CD4-positive, alpha-beta T cell (primary cell): ENCODE results near the gene KRTAP5-6. TPM values are rescaled to one million over a fixed set of nuclear protein-coding genes. Genes with fewer than 3 reads are reported as not detected.
A peak's percentile ranks its signal among the peaks of the same experiment; 100 is the strongest.

Experiments used
- ATAC-seq: fragments of 200-7000 bp; cut with Tn5 transposase; one replicate; pipeline ENCODE4 v1.10.0; 2022; ENCODE audit warnings: mild to moderate bottlenecking; ENCODE audit not compliant: poor library complexity
- CTCF ChIA-PET: fragments of 350-600 bp; sonication (Branson Sonifier 250); formaldehyde crosslinking; loops from one replicate; lab custom pipeline; 2021; ENCODE audit warnings: antibody characterized with exemption, inconsistent platforms; lab: Charles Lee
- POLR2A ChIA-PET: fragments of 350-600 bp; sonication (Branson Sonifier 250); formaldehyde crosslinking; loops from one replicate; lab custom pipeline; 2021; ENCODE audit warnings: antibody characterized with exemption, inconsistent platforms; lab: Charles Lee
- DNase-seq, 14 experiments: peaks; one replicate each; pipeline ENCODE4 v3.0.0-alpha.2; 2013 to 2020; ENCODE audit warnings: mixed read lengths in 2 of 14
- H3K27ac ChIP-seq, 2 donors: one replicate each; pipeline versions ENCODE4 v1.5.1 to v1.7.0; 2013; ENCODE audit warnings: low read length in 2 of 2, low read depth in 1 of 2, mild to moderate bottlenecking in 1 of 2
- H3K27me3 ChIP-seq, 2 experiments: 1 replicate in 1 of 2; 2 replicates in 1 of 2; pipeline versions ENCODE4 v1.6.1 to v1.7.0; 2013; ENCODE audit warnings: low read length in 2 of 2, control low read depth in 1 of 2, mild to moderate bottlenecking in 1 of 2, moderate library complexity in 1 of 2; ENCODE audit not compliant: insufficient read depth in 2 of 2, control insufficient read depth in 1 of 2
- H3K36me3 ChIP-seq: one replicate; pipeline ENCODE4 v1.6.1; 2013; ENCODE audit warnings: low read length, control low read depth; ENCODE audit not compliant: insufficient read depth
- H3K4me1 ChIP-seq: one replicate; pipeline ENCODE4 v1.6.1; 2013; ENCODE audit warnings: low read length, control low read depth; ENCODE audit not compliant: insufficient read depth
- H3K4me3 ChIP-seq: one replicate; pipeline ENCODE4 v1.5.1; 2013; ENCODE audit warnings: mild to moderate bottlenecking, low read length, moderate library complexity
- H3K9me3 ChIP-seq, 2 experiments: 1 replicate in 1 of 2; 2 replicates in 1 of 2; pipeline versions ENCODE4 v1.6.1 to v1.7.0; 2013; ENCODE audit warnings: low read length in 2 of 2, mild to moderate bottlenecking in 2 of 2, control low read depth in 1 of 2, moderate library complexity in 1 of 2; ENCODE audit not compliant: control insufficient read depth in 1 of 2, insufficient read depth in 1 of 2
- H3K27ac Mint-ChIP-seq: one replicate; pipeline ENCODE4 v1.8.0; 2020; ENCODE audit warnings: mixed read lengths
- H3K27me3 Mint-ChIP-seq: one replicate; pipeline ENCODE4 v1.8.0; 2021; ENCODE audit warnings: mixed read lengths
- H3K36me3 Mint-ChIP-seq: one replicate; pipeline ENCODE4 v1.8.0; 2021; ENCODE audit warnings: low read depth, mixed read lengths
- H3K4me1 Mint-ChIP-seq: one replicate; pipeline ENCODE4 v1.8.0; 2021; ENCODE audit warnings: low read depth, mixed read lengths
- H3K4me3 Mint-ChIP-seq: one replicate; pipeline ENCODE4 v1.8.0; 2020; ENCODE audit warnings: mild to moderate bottlenecking, mixed read lengths
- H3K9me3 Mint-ChIP-seq: one replicate; pipeline ENCODE4 v1.8.0; 2020; ENCODE audit warnings: mixed read lengths
- CTCF ChIP-seq: fragments of 200-600 bp; IDR thresholded peaks from one replicate; pipeline ENCODE4 v1.8.0; 2022; ENCODE audit warnings: antibody characterized with exemption, mild to moderate bottlenecking
- intact Hi-C, 2 experiments: fragments of 100-400 bp; cut with DNase I in 1 of 2; cut with micrococcal nuclease in 1 of 2; formaldehyde crosslinking; loops; one replicate each; pipeline versions ENCODE4 v1.15.1 to v1.9.0; 2023 to 2025; cut with DNase I, micrococcal nuclease
- total RNA-seq, 174 experiments: library from RNA in 2 of 174; stranded (reverse) in 2 of 174; gene quantifications; one replicate each; pipeline ENCODE4 v1.2.3 and lab custom pipeline; 2021 to 2026

The KRTAP5-6 gene
- total RNA-seq, 2 experiments from 2014 or later = not detected

DNA sequence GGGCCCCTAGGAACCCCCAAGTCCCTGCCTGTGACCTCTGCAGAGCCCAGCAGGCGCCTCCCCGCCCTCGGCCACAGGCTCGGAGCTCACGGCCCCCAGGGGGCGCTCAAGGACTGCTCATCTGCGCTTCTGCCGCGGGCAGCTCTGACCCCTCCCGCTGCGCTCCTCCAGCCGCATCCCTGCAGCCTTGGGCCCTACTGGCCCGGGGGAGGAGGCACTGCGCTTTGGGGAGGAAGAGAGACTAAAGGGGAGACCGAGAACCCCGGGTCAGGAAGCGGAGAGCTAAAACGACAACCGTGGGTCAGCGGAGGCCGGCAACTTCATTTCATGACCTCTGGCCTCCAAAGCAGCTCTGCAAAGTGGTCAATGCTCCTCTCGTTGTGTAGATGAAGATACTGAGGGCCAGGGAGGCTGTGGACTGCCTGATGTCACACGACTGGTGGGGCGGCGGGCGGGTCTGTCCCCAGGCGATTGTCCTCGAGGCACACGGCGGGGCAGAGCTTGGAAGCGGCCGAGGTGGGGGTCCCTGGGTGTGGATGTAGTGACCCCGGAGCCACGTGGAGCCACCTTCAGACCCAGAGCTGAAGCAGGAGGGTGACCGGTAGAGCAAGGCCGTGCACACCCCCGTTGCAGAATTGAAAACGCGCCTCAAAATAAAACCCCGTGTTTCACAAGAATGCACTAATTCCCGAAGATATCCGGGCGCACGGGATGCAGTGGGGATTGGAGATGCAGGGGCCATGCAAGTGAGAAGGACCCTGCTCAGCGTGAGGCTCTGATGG lies 2.7 kb upstream of the KRTAP5-6 start:
- H3K27me3 Mint-ChIP-seq = peaks cover 8% of the 10 kb centered on the region
- no peaks in the 10 kb centered on the region for H3K36me3 Mint-ChIP-seq
- intact Hi-C loops = loop anchor here (1.0 to 5.0 kb wide), 2 partner anchors 42 to 138 kb away; no protein-coding TSS in a partner anchor
- peaks cover 15% of the 10 kb centered on the region for H3K4me1 ChIP-seq
- no peak overlapping the region for H3K4me3 ChIP-seq
- no peak overlapping the region for H3K4me3 Mint-ChIP-seq
- peak; percentile 77 for TF ChIP-seq CTCF
- peaks cover 3% of the 10 kb centered on the region for H3K4me1 Mint-ChIP-seq
- peaks cover 10 to 28% of the 10 kb centered on the region in 2 experiments for H3K27me3 ChIP-seq
- ChIA-PET CTCF (interaction anchor here (0.5 to 4.2 kb wide), 29 partner anchors 13 to 1409 kb away, joined by 3 to 116 read pairs (median 4); partner anchors contain the start of gene SYT8), POLR2A (interaction anchor here (0.7 to 1.7 kb wide), 5 partner anchors 64 to 307 kb away, joined by 3 to 14 read pairs (median 5); partner anchors contain the start of gene CTSD)
- no peaks in the 10 kb centered on the region for H3K9me3 ChIP-seq
- no peak overlapping the region for H3K27ac ChIP-seq
- H3K27ac Mint-ChIP-seq = no peak overlapping the region
- peak; percentile 55 to 93 (median 78) for DNase-seq
- H3K9me3 Mint-ChIP-seq = no peaks in the 10 kb centered on the region
- H3K36me3 ChIP-seq = no peaks in the 10 kb centered on the region
- peak; percentile 75 for ATAC-seq

DNA sequence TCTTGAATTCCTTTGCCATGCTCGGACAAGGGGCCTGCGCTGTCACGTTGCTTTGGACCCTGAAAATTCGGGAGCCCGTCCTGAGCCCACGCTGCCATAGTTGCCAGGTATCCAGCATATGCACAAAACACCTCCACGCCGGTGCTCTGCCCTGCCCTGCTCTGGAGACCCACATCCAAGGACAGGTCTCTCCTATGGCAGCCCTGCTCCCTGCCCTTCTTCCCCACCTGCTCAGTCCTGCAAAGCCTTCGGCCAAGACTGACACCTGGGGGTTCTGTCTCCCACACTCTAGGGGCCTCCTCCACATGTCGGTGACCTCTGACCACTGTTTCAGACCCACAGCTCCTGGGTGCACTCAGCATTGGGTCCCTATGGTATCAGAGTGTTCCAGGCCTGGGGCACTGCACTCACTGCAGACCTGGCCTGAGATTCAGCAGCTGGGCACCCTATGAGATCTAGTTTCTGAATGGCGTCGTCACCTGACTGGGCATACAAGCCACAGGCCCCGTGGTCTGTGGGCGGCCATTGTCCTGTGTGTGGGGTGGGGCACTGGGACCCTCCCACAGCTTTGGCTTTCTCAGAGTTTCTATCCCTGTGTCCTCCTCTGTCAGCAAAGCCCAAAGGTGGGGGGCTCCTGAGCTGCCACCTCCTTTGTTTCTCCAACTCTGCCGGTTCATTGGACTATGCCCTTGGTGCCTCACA lies 2.0 kb upstream of the KRTAP5-6 start:
- no peak overlapping the region for H3K27ac ChIP-seq
- no peak for ATAC-seq
- intact Hi-C loops = loop anchor here (1.0 to 5.0 kb wide), 2 partner anchors 43 to 137 kb away; no protein-coding TSS in a partner anchor
- DNase-seq = no peak
- Mint-ChIP-seq H3K27me3 (peaks cover 8% of the 10 kb centered on the region), H3K9me3 (no peaks in the 10 kb centered on the region), H3K27ac (no peak overlapping the region), H3K36me3 (no peaks in the 10 kb centered on the region), H3K4me3 (no peak overlapping the region), H3K4me1 (peaks cover 3% of the 10 kb centered on the region)
- H3K9me3 ChIP-seq = no peaks in the 10 kb centered on the region
- no peak overlapping the region for H3K4me3 ChIP-seq
- ChIA-PET CTCF (interaction anchor here (0.7 to 4.2 kb wide), 11 partner anchors 17 to 457 kb away, joined by 3 to 116 read pairs (median 9); partner anchors contain the start of gene SYT8), POLR2A (interaction anchor here (0.6 to 1.7 kb wide), 2 partner anchors 122 to 138 kb away, joined by 4 to 14 read pairs; no protein-coding TSS in a partner anchor)
- TF ChIP-seq CTCF = no peak
- peaks cover 15% of the 10 kb centered on the region for H3K4me1 ChIP-seq
- no peaks in the 10 kb centered on the region for H3K36me3 ChIP-seq
- H3K27me3 ChIP-seq = peaks cover 10 to 28% of the 10 kb centered on the region in 2 experiments

DNA sequence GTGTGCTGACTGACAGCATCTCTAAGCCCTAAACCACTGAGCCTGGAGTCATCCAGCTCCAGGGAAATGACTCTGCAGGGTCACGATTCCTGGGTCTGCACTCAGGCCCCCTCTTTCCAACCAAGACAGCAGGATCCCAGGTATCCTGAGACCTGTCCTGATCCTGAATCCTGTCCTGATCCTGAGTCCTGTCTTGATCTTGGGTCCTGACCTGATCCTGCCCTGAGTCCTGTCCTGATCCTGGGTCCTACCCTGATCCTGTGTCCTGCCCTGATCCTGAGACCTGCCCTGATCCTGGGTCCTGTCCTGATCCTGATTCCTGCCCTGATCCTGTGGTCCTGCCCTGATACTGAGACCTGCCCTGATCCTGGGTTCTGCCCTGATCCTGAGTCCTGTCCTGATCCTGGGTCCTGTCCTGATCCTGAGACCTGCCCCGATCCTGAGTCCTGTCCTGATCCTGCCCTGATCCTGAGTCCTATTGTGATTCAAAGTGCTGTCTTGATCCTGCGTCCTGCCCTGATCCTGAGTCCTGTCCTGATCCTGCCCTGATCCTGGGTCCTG lies 1.4 kb upstream of the KRTAP5-6 start:
- Histone ChIP-seq H3K4me3 (no peak overlapping the region), H3K27ac (no peak overlapping the region), H3K4me1 (peaks cover 15% of the 10 kb centered on the region), H3K36me3 (no peaks in the 10 kb centered on the region), H3K27me3 (peaks cover 6 to 23% of the 10 kb centered on the region in 2 experiments), H3K9me3 (no peaks in the 10 kb centered on the region)
- DNase-seq (no peak), ATAC-seq (no peak)
- H3K9me3 Mint-ChIP-seq = no peaks in the 10 kb centered on the region
- no peaks in the 10 kb centered on the region for H3K36me3 Mint-ChIP-seq
- H3K4me1 Mint-ChIP-seq = peaks cover 8% of the 10 kb centered on the region
- ChIA-PET POLR2A (interaction anchor here (0.6 kb wide), 1 partner anchor 121 kb away, joined by 4 read pairs; no protein-coding TSS in a partner anchor), CTCF (interaction anchor here (0.7 kb wide), 1 partner anchor 137 kb away, joined by 3 read pairs; no protein-coding TSS in a partner anchor)
- peak overlapping the region; percentile 1 for H3K4me3 Mint-ChIP-seq
- H3K27me3 Mint-ChIP-seq = peaks cover 8% of the 10 kb centered on the region
- intact Hi-C loops = no loop called here
- TF ChIP-seq CTCF = no peak
- no peak overlapping the region for H3K27ac Mint-ChIP-seq
